Measurements from ENCODE around the gene ESR1.

DNA sequence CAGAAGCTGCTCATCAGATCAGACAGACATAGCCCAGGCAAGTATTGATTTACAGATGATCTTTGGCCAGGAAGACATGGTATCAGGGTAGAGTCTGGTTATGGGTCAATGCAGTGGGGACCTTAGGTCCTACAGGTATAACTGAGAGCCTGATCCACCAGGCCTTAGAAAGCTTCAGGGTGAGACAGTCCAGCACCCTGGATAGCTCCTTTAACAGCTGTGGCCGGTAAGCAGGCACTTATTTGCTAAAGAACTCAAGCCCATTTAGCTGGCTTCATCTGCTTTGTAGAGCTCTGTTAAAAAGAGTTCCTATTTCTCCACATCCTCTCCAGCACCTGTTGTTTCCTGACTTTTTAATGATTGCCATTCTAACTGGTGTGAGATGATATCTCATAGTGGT is 39.6 kb downstream of the ESR1 start:
- TF ChIP-seq, protein P1, sequence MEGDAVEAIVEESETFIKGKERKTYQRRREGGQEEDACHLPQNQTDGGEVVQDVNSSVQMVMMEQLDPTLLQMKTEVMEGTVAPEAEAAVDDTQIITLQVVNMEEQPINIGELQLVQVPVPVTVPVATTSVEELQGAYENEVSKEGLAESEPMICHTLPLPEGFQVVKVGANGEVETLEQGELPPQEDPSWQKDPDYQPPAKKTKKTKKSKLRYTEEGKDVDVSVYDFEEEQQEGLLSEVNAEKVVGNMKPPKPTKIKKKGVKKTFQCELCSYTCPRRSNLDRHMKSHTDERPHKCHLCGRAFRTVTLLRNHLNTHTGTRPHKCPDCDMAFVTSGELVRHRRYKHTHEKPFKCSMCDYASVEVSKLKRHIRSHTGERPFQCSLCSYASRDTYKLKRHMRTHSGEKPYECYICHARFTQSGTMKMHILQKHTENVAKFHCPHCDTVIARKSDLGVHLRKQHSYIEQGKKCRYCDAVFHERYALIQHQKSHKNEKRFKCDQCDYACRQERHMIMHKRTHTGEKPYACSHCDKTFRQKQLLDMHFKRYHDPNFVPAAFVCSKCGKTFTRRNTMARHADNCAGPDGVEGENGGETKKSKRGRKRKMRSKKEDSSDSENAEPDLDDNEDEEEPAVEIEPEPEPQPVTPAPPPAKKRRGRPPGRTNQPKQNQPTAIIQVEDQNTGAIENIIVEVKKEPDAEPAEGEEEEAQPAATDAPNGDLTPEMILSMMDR (IDR thresholded peaks at IDR 0.05): no peak
- no peak for TF ChIP-seq POLR2A (IDR thresholded peaks at IDR 0.05)
- no peak for TF ChIP-seq POLR2AphosphoS5 (IDR thresholded peaks at IDR 0.05)
- no peak for TF ChIP-seq EP300 (IDR thresholded peaks at IDR 0.05)

Data from upper lobe of left lung (tissue), 4 donors.